Amygdala (tissue), 56 donors: Measurements from ENCODE around the gene ABCA6.

Experiments used
- DNase-seq, 56 donors: peaks; one replicate each; lab custom pipeline; 2025; lab: John Stamatoyannopoulos, UW

Gene ABCA6

DNA sequence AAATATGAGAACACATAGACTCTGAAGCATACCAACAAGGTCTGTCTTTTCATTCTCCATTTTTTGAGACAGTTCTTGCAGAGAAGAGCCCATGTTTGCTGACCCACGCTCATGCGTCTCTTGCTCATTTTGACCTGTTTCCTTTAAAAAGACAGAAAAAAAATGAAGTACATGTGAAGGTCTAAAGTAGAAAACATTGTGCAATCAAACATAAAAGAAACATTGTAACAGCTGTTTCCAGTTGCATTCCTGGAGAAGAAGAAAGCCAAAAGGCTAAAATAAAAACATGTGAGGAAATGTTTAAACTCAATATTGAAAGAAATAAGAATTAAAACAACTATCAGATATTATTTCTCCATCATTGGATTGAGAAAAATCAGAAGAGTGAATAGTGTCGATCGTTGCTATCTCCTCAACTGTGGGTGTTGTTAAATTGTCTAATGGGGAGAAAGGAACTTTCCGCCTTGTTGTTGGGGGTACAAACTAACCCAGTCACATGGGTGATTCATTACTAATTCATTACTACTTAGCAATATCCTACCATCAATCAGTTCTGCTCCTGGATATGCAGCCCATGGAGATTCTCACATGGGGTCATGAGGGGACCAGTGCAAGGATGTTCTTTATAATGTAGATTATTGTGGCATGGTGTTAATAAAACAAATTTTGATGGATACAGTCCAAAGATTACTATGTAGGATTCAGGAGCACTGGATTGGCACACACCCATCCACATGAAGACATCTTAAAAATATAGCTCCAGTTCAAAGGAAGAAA lies 90.5 kb downstream of the ABCA6 start:
- DNase-seq = no peak

DNA sequence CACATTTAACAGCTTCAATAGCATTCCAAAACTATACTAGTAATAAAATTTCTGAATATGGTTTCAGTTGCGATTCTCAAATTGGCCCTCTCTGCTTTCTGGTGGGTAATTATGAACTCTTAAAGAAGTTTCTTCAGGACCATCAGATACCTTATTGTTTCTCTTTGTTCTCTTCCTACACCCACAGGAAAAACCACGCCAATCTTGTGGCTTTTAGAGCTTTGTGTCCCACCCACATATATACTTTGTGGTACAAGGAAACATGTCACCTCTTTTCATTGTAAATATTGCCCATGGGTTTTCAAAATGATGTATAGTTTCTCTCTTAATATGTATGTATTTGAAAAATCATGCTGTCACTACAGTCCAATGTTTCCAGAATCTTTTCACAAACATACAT lies 93.1 kb downstream of the ABCA6 start:
- no peak for DNase-seq

DNA sequence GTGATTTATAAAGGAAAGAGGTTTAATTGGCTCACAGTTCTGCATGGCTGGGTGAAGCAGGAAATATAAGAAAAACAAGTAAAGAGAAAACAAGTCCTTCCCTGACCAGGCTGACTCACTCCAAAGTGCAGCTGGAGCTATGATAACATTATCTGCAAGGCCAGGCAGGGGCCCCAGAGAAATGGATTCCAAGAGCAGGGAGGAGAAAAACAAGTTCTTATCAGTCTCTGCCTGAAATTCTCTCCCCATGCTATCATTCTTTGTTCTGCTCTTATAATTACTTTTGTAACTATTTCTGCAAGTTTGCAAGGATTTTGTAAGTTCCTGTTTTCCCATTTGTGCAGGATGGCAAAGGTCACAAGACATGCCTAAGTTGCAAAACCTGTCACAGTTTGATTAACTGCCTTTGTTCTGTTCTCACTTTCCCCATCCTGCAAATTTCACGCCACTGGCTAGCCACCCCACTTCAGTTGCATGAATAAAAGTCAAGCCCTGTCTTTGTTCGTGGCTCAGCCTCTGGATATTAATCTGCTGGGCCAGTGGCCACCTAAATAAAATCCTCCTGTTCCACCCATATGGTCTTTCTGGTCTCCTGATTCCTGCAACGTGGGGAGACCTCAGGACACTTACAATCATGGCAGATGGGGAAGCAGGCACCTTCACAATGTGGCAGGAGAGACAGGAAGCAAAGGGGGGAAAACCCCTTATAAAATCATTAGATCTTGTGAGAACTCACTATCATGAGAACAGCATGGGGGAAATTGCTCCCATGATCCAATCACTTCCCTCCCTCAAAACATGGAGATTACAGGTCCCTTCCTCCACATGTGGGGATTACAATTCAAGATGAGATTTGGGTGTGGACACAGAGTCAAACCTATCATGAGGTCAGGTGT lies 94.1 kb downstream of the ABCA6 start:
- DNase-seq = no peak

DNA sequence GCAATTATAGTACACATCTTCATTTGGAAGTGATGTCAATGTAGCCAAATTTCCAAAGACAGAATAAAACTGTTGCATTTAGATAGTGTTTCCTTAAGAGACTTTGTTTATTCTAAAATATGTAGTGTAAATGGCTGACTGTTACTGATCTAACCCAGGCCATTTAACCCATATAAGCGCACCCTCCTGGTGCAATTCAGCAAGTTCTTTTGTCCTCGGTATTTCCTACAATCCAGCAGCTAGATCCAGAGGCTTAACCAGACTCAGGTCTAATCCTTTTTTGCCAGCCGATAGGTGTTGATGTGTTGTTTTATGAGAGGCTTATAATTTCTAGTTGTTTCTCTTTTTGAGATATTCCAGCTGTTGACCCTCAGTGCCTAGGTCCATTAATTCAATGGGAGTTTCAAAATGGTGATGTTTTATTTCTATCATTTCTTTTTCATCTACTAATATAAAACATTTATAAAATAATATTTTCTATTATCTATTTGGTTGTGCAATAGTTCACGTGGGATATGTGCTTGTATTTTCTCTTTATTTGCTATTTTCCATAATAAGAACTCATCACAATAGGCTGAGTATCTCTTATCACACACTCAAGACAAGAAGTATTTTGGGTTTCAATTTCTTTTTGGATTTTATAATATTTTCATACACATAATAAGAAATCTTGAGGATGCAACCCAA lies 95.4 kb downstream of the ABCA6 start:
- no peak for DNase-seq

DNA sequence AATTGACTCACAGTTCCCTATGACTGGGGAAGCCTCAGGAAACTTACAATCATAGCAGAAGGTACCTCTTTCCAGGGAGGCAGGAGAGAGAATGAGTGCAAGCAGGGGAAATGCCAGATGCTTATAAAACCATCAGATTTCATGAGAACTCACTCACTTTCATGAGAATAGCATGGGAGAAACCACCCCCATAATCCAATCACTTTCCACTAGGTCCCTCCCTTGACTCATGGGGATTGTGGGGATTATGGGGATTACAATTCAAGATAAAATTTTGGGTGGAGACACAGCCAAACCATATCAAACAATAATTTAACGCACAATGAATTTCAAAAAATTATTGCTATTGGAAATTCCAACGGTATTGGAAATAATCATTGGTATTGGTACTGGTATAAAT lies 96.0 kb downstream of the ABCA6 start:
- no peak for DNase-seq

DNA sequence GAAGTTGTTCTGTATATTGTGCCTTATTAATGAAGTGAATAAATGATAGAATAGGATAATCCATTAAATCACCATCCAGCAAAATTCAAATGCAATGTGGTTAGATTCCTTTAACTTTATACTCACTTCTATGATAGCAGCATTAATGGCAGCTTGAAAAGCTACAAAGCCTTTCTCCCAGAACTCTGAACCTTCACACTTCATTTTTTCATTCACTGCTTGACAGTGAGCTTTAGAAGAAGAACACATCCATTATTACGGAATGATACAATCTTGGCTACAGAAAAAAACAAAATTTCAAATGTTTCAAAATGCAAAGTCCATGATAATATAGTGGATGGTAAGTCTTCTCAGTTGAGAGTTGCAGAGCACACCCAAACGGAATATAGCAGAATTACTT lies 97.3 kb downstream of the ABCA6 start:
- DNase-seq = no peak

DNA sequence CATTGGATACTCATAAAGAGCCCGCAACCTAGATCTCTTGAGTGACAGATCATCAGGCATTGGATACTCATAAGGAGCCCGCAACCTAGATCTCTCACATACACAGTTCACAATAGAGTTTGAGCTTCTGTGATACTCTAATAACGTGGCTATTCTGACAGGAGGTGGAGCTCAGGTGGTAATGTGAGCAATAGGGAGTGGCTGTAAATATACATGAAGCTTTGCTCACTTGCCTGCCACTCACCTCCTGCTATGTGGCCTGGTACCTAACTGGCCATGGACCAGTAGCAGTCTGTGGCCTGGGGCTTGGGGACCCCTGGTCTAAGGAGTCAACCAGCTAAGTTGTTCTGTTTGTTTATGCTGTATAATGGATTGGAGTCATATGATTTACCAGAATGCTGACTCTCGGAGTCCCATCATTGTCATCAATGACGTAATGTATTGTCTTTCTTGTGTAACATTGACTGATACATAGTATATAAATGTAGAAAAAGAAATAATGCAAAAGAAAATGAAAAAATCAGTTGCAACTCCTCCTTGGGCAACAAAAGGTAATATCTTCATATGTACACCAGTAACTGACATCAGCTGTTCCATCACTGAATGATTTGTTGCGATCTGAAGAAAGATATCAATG lies 98.5 kb downstream of the ABCA6 start:
- no peak for DNase-seq

DNA sequence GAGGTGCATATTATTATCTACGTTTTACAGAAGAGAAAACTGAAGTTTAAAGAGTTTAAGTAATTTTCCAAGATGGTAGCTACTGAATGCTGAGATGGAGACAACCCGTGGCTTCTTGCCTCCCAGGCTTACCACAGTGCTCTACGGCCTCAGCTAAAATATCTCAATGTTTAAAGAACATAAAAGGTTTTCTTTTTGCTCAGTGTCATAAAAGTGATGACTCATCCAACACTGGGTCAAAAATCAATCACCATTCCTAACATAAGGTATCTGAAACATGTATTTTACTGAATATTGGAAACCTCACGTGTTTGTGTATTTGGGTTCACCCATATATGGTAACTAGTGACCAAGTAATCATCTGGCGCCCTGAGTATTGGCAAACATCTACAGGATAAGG lies 99.4 kb downstream of the ABCA6 start:
- no peak for DNase-seq

DNA sequence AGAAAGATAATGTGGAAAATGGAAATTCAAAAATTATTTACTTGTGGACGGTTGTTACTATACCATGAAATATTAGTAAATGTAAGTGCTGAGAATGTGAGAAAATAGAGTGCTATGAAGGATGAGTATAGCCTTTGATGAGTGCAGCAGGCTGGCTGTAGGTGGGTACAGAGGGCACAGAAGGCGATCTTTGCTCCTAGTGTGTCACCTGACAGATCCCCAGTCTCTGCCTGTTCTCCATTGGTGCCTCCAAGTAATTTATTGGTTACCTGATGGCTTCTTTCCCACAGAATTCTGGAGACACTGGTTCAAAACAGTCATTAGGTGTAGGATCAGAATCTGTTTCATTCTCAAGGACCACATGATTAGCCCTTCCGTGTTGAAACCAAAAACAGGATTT lies 109.9 kb downstream of the ABCA6 start:
- no peak for DNase-seq

DNA sequence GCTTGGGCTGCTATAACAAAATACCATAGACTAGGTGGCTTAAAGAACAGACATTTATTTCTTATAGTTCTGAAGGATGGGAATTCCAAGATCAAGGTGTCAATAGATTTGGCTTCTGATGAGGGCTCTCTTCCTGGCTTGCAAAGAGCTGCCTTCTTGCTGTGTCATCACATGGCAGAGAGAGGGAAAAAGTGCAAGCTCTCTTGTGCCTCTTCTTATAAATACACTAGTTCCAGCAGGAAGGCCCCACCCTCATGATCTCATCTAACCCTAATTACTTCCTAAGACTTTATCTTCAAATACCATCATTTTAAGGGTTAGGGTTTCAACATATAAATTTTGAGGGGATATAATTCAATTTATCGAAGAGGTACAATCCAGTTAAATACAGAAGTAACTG lies 111.5 kb downstream of the ABCA6 start:
- no peak for DNase-seq
